Embryonic facial prominence (tissue), 1 donor: ENCODE measurements around the gene SORCS2.

Experiments used
- DNase-seq: peaks from one replicate; pipeline ENCODE4 v3.0.0-alpha.2; 2016; ENCODE audit errors: extremely low spot score

Gene SORCS2

DNA sequence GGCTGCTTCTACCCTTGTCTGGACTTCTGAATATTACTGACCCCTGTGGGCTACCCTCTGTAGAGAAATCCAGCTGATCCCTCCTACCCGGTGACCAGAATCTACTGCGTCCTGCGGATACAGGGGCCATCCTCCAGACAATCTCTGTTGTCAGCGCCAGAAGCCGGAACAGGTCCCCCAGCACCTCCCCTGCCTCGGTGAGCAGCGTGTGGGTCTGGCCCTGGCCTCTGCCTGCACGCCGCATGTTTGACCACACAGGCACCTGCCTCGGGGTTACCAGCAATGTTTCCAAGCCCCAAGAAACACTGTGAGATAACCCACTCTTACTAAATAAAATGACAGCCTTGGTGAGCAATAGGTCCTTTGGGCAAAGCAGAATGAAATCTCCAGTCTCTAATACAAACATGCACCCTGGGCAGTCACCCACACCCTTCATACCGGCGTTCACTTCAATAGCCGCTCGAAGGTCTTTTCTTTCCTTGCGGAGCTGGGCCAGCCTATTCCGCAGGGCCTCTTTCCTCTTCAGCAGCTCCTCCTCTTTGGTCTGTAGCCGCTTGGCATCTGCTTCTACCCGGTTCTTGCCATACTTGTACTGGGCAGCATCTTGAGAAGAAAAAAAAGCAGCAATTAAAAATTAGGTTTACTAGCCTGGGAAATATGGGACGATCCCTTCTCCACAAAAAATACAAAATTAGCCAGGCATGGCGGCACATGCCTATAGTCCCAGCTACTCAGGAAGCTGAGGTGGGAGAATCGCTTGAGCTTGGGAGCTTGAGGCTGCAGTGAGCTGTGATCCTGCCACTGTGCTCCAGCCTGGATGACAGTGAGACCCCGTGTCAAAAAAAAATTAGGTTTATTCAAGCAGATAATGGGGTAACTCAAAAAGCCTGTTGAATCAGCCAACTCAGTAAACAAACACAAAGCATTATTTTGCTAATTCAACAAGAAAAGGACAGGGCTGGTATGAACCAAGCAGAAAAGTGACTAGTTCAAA lies 582.3 kb downstream of the SORCS2 start:
- no peak for DNase-seq

DNA sequence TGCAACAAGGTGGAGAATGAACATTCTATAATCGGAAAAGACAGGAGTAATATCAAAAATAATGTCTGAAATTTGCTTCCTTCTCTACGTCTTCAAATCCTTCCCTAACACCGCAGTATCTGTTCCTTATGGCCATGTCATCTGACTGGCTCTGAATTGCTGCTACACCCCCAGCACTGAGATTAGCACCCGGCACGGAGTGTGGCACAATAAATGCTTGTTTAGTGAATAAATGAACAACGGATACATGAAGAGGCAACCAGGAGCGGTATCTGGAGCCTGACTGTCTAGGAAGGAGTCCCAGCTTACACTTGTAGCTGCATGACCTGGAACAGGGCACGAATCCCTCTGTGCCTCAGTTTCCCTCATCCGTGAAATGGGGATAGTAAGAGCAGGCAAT lies 583.1 kb downstream of the SORCS2 start:
- DNase-seq, result no peak

DNA sequence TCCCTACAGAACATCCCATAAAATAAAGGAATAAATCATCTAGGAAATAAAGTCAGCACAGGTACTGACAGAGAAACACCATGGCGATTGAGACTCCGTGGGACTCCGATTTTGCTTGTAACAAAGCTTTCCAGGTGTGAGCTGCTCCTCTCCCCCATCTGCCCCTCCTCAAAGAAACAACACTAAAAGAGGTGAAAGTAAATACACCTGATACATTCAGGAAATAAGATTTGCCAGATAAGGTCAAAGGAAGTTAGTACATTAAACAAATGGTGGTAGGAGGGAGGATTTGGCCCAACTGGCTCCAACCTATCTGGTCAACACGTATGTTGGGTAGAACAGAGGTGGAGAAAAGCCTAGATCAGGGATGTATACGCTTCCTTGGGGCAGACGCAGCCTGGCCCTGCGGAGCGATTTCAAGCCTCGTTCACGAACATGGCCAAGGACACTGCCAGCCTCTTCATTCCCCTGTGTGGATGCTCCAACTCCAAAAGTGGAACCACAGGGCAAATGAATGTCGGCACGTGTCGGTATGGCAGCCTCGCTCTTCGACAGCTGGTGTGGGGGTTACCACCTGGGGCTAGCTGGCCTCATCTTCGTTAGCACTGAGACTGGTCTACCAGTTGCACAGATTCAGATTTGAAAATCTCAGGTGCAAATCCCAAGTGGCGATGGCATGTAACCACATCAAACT lies 584.8 kb downstream of the SORCS2 start:
- DNase-seq, result no peak

DNA sequence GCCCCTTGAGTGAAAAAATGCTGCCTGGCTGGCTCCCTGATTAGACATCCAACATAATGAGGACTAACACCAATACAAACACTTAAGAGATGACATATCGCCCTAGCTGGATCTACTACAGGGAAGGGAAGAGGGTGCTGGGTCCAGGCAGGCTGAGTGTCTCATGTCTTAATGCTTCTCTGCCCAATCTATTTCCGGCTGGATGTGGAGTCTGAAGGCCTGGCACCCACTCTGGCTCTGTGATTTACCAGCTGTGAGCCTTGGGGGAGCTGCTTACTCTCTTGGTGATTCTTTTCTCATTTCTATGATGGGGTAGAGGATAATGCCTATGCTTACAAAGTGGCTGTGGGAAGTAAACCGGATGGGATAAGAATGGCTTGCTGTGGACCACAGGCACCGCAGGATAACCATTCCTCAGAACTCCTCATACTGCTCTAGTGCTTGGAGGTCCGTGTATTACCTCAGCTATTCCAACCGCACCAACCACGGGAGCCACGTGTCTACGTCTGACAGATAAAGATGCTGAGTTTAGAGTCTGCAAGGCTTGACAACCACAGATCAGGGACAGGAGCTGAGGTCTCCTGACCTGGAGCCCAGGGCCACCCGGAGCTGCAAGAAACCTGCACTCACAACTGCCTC lies 585.7 kb downstream of the SORCS2 start:
- DNase-seq, result no peak

DNA sequence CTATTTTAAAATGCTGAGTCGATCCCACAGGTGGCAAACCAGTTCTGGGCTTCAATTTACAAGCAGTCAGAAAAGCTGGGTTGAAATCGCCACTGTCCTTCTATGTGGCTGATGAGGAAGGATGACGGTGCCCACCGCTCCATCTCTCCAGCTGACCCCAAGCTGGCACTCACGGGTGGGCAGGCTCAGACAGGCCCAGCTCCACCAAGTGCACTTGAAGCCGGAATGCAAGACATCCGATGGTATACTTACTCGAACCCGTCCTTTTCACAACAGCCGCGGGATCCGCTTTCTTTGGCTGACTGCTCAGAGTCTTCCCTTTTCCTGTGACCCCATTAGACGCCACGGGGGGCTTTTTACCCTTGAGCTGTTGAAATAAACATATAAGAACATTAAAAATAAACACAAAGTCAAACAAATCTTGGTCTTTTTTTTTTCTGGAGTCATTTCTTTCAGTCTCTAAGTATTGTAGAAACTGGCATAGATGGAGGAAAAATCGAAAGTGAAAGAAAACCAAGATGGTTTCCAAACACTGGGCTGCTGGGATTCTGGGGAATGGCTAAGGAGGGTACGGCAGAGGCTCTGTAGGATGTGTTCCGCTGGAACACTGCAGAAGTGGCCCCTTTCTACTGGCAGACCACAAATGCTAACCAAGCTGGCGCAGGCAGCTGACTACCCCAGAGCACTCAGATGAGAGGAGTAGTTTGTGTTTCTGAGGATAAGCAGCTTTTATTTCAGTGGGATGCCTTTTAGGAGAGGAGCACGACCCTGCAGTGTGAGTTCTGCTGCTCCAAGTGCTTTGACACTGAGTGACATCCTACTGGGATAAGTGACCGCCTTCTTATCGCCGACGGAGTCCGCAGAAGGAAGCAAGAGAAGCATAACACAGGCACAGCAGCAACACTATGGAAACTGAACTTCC lies 586.4 kb downstream of the SORCS2 start:
- no peak for DNase-seq

DNA sequence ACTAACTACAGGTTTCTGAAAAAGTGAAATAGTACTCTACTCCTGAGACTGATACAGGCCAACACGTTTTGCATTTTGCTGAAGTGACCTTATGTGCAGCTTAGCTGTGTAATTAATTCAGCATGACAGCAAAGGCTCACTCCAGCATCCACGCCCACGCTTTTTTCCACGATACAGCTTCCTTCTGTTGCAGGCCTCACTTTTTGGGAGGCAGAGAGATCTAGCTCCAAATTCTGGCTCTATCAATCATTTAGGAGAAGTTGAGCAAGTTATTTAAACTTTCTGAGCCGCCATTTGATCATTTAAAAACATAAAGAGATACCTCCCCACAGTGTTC lies 587.1 kb downstream of the SORCS2 start:
- DNase-seq, result no peak

DNA sequence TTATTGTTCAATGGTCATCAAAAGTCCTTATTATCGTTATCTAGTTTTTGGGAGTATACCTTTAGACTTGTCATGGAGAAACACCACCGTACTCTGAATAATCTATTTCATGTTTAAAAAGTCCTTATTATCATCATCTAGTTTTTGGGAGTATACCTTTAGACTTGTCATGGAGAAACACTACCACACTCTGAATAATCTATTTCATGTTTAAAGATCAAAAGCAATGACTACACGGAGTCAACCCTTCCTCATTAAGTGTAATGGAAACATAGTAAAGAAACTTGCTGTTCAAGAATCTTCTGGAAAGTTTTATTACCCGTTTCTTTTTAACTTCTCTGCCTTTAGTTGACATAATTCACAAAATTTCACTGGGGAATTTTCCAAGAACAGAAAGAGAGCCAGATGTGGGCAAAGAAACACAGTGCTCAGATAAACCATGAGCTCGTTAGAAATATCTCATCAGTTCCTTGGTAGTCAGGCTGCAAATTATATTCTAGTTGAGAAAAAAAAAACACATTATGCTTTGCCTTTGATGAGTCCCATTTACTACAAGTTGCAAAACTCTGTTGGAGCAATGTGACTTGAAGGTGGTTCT lies 588.5 kb downstream of the SORCS2 start:
- no peak for DNase-seq

DNA sequence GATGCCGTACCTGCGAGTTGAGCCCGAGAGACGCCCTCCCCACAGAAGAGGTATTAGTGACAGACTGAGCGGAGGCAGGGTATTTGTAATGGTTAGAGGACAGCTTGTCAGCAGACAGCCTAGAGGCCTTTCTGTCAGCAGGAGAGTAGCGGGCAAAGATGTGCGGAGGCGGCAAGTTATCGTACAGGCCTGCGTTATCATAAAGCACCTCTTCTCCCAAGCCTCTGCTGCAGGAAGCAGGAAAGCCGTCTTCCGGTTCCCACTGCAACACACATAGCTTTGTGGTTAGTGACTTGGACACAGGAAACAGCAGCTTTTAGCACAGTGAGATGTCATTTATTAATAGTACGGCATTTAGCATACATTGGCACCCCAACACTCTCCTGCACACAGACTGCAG lies 589.0 kb downstream of the SORCS2 start:
- DNase-seq, result no peak

DNA sequence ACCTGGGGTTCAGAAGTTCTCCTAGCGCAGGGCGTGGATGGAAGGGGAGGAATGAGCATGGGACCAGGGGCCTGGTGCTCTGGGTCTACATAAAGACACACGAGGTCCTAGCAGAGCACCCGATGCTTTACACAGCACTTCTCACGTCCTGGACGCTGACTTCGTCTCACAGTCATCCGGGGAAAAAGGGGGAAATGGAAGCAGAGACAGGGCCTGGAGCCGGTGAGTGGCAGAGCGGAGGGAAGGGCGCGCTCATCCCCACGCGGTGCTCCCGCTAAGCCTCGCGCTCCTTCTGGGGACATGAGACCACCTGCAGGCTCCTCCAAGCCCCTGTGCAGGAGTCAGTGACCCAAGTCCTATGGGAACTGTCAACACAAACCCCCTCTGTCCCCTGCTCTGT lies 589.7 kb downstream of the SORCS2 start:
- no peak for DNase-seq

DNA sequence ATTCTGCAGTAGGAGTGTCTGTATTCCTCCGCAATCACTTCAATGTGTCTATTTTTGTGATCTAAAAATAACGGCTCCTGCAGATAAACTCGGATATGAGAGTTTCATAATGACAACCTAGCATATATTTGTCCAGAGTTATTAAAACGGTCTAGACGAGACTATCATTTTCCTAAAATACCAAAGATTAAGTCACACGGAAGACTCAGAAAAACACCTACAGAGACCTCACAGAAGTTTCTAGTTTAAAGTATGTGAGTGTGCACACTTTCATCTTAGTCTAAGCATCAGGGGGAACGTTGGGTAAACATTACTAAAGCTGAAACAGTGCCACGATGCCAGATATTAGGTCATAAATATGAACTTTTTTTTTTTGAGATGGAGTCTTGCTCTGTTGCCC lies 590.4 kb downstream of the SORCS2 start:
- DNase-seq, result no peak

DNA sequence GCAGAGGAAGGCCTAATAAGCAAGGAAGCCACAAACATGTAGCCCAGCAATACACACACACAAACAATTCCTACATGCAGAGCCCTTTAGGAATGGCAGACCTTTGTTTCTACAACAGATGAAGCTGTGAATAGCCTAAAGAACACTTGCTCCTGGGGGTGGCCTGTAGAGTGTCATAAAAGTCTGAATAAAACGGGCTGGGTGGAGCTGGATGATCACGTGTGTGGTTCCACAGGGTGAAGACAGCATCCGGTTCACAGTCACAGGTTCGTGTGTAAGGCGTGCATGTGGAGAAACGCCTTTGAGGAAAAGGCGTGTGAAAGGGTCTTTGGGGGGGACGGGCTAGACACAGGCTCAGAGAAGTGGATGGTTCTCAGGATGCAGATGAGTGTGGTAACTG lies 591.2 kb downstream of the SORCS2 start:
- DNase-seq, result no peak

DNA sequence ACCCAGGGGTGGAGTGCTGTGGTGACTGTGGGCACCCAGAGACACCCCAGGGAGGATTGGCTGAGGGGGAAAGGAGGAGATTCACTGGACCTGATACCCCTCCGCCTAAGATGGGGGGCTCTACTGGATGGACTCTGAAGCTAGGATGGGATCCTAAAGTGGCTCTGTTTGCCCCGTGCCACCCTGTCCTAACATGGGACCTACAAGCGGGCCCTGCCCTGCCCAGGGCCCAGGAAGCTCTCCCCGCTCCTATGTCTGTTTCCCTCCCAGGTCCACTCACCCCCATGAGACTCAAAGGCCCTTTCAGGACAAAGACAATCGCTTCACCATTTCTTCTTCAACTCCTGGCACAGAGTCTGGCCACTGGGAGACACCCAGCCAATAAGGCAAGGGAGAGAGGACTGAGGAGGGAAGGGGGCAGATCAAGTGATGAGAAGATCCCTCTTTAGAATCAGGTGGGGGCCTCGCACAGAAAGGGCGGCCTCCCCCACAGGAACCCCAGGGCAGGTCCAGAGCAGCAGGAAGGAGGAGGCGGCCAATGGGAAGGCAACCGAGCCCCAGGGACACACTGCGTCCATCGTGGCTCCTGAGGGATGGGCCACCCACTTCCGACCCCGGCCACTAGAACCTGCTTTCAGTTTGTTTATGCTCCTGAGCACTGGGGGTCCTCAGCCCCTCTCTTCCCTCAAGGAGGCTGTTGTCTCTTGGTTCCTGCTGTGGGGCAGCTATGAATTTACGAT lies 592.0 kb downstream of the SORCS2 start:
- no peak for DNase-seq

DNA sequence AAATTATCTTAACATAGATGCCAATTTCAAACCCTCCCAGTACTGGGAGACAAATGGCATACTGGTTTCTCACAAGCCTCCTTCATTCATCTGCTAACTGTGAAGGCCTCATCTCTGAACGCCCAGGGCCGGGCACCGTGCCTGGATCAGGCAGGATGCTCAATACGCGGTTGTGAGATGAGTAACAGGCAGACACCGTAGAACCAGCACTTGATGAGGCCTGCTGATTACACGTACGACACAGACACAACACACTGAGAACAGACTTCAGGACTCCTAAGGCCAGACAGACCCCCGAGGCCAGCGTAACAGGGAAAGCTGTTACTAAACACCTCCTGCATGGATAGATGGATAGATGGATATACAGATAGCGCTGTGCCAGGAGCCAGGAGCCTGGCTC lies 592.7 kb downstream of the SORCS2 start:
- DNase-seq, result no peak

DNA sequence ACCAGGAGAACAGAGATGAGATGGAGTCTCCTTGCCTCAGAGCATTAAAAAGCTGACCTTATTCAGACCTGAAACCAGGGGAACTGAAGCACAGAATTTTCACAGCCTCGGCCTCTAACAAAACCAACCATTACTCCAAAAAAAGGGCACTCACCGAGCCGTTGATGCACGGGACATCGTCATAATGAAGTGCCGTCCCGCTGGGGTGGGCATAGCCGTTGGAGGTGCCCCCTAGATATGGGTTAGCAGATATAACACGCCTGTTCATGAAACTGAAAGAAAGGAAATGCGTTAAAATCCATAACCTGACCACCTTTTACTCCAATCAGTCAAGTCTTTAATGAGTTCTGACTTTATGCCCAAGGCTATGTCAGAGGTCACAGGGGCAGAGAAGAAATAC lies 593.7 kb downstream of the SORCS2 start:
- no peak for DNase-seq

DNA sequence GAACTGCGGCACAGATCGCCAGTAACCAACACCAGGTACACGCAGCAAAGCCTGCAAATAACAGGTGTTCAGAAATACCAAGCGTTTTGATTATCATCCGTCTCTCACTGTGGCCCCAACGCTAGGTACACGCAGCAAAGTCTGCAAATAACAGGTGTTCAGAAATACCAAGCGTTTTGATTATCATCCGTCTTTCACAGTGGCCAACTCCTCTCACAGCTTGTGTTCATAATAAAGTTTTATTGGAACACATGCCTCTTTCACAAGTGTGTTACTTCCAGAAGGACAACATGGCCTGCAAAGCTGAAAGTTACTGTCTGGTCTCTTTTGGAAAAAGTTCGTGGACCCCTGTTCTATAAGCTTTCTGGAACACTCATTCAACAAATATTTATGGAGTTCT lies 594.2 kb downstream of the SORCS2 start:
- DNase-seq, result no peak

DNA sequence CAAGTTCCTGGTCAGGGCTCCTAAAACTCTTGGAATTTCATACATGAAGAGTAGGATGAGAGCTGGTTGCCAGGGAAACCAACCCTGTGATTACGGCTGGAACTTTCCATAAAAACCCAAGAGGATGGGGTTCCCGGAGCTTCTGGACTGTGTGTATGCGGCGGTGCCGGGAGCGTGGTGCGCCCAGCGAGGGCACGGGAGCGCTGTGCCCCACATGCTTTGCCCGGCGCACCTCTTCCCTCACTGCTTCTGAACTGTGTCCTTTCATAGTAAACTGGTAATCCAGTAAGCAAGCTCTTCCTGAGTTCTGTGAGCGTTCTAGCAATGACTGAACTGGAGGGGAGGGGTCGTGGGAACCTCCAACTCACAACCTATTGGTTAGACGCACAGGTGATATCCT lies 594.7 kb downstream of the SORCS2 start:
- DNase-seq, result no peak

DNA sequence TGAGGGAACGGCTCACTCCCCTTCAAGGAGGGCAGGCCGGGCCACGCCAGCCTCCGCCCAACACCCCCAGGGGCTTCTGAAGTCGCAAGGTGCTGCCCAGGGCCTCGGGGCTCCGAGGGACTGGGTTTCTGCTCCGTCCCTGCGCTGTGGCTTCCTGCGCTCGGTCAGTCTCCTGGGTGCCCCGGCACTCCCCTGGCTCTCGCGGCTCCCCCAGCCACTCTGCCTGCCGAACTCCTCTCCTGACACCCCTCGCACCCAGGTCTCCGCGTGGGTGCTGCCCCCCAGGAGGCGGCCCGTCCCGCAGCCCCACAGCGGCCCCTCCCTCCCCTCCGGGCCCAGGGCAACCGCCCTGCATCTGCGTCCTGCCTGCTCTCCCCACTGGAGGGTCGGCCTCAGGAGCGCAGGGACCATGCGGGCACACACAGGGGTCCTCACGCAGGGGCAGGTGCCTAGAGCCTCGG lies 595.4 kb downstream of the SORCS2 start:
- DNase-seq, result no peak

DNA sequence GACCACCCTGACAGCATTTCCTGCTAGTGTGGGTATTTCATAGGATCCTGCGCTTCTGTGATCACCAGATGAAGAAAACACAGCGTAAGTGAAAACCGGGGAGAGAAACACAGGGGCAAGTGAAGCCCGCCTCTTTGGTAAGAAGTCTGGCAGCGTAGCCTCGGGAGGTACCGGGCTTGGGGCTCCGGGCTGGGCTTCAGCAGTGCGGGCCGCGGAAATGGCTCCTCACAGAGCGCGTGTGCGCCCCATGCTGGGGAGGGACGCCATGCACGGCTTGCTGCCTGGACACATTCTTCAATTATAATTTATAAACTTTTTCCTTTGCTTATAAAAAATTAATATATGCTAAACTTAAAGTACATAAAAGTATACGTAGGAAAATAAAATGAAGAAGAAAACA lies 595.9 kb downstream of the SORCS2 start:
- no peak for DNase-seq

DNA sequence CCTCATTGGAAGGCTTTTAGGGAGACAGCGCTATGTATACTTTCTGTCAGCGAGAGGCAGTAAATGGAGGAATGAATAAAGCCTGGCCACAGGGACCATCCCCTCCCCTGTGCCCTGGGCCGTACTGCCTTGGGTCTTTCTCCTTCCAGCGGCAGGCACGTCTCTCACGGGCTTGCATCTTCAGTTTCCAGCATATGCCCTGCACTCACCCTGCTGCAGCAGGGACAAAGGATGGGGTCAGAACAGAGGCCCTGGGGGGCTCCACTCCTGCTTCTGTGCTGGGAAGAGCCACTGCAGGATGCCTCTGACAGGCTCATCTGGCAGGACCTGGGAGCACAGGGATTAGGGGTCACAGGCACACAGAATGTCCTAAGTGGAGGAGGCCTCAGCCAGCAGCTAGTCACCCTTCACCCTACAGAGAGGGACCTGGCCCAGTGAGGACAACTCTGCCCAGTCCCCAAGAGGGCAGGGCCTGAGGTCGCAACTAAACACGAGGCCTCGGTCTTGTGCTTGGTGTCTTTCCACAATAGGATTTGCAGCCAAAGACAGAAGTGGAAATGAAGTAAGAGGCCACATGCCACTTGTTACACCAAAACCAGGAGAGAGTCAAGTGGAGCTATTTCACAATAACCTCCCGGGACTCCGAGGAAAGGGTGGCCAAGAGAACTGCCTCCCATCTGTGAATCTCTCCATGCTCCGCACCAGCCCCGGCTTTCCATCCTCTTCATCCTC lies 596.5 kb downstream of the SORCS2 start:
- DNase-seq, result no peak

DNA sequence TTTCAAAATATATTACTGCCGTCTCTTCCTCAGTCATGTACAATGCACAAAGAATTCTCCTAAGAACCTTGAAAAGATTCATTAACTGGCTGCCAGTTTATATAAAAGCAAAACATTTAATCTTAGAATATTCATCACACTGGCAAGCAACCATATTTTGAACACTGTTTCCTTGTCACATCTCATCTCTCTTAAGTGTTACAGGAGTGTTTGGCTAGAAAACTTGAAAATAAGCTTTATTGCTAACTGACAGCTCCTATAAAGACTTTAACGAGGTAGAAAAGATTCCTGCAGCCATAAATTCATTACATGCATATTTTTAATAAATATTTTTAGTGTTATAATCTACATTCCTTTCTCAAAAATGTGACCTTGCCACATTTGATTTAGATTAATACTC lies 597.7 kb downstream of the SORCS2 start:
- DNase-seq, result no peak
